GM12875 (cell line): ENCODE measurements around the gene LKAAEAR1.

Experiments
- H3K4me3 ChIP-seq: one replicate; pipeline ENCODE4 v1.5.1; 2011; ENCODE audit warnings: low read depth, low read length, control low read depth
- CTCF ChIP-seq: IDR thresholded peaks from 2 replicates; pipeline ENCODE4 v1.5.1; 2011; ENCODE audit warnings: low read depth, mild to moderate bottlenecking, control low read depth, inconsistent platforms, low read length, moderate library complexity, borderline replicate concordance; ENCODE audit not compliant: insufficient read depth

Gene LKAAEAR1

GRCh38 chr20:64108731-64109681, 24.8 kb upstream of the LKAAEAR1 start:
- no peak overlapping the region for H3K4me3 ChIP-seq

GRCh38 chr20:64107736-64108457, 23.7 kb upstream of the LKAAEAR1 start:
- no peak overlapping the region for H3K4me3 ChIP-seq
- no peak for TF ChIP-seq CTCF

More at GRCh38 chr20:64108731-64109681, 24.8 kb upstream of the LKAAEAR1 start:
- TF ChIP-seq CTCF, result no peak

- no peak within 1 kb of the TSS for H3K4me3 ChIP-seq
- TF ChIP-seq CTCF, result no peak
Measured at GRCh38 chr20:64106981-64107735, 23.0 kb upstream of the LKAAEAR1 start, which contains the start of gene NPBWR2. Gene NPBWR2, minus strand, starts transcription at chr20:64107565. Its CDS starts 734 bp downstream, at chr20:64106831.

- no peak overlapping the region for H3K4me3 ChIP-seq
- no peak for TF ChIP-seq CTCF
Measured at GRCh38 chr20:64106435-64106961, 22.3 kb upstream of the LKAAEAR1 start.

- no peak for TF ChIP-seq CTCF
- no peak overlapping the region for H3K4me3 ChIP-seq
Measured at GRCh38 chr20:64105846-64106434, 21.7 kb upstream of the LKAAEAR1 start.

GRCh38 chr20:64104667-64105451, 20.7 kb upstream of the LKAAEAR1 start:
- H3K4me3 ChIP-seq, result no peak overlapping the region
- TF ChIP-seq CTCF, result no peak
